Measurements from ENCODE around the gene RFFL. TPM values are rescaled to one million over a fixed set of nuclear protein-coding genes. Genes with fewer than 3 reads are reported as not detected.

Gene RFFL
- total and polyA plus RNA-seq, 9 of the 15 experiments (the other 6 are each of a cell fraction or from before 2014, with no cell fraction given): 3.4 to 18.1 (median 12.8) TPM

- Histone ChIP-seq H3K36me3 (ENCODE audit: control insufficient read depth, insufficient read depth, low read length) (no peaks in the 10 kb centered on the region), H3K4me3 (no peak overlapping the region), H3K4me1 (replicated peaks in 1 of 2; ENCODE audit: control insufficient read depth in 2 of 2, insufficient read depth in 2 of 2, low read length in 2 of 2) (peaks cover 6 to 35% of the 10 kb centered on the region in 2 experiments; a peak in 4 of 5 replicates), H3K9me3 (replicated peaks; ENCODE audit: control insufficient read depth, insufficient read depth, low read depth, low read length) (no peaks in the 10 kb centered on the region), H3K9ac (ENCODE audit: insufficient read depth in 1 of 2, low read depth in 2 of 2, low read length in 2 of 2) (no peak overlapping the region), H4K20me1 (replicated peaks; ENCODE audit: control insufficient read depth, insufficient read depth, low read length) (no peaks in the 10 kb centered on the region), H3K9me1 (ENCODE audit: control insufficient read depth, insufficient read depth, low read length) (peaks cover 3% of the 10 kb centered on the region), H3K27ac (ENCODE audit: extremely low read depth, low read depth, low read length) (no peak overlapping the region), H3K27me3 (ENCODE audit: control insufficient read depth in 2 of 2, insufficient read depth in 2 of 2, low read length in 2 of 2) (no peaks in the 10 kb centered on the region), H3K79me2 (ENCODE audit: control insufficient read depth, insufficient read depth, low read length) (peaks cover 55% of the 10 kb centered on the region), H3K4me2 (ENCODE audit: insufficient read depth, low read length) (no peak overlapping the region), H2AFZ (ENCODE audit: low read depth, low read length) (no peak overlapping the region)
- DNase-seq (ENCODE audit: extremely low read depth in 1 of 4, low spot score in 3 of 4) (peak in 1 of 4 experiments; percentile 16), ATAC-seq (no peak), FAIRE-seq (no peak)
- WGBS (ENCODE audit: insufficient coverage, low coverage, missing lambda C conversion rate): 8% methylated on average over 2 of the region's 2 CpGs
- in situ Hi-C loops (cut with MboI): no loop called here
- intact Hi-C loops (cut with micrococcal nuclease): no loop called here
- peak; percentile 79 for TF ChIP-seq HMBOX1 (IDR thresholded peaks at IDR 0.05)
- TF ChIP-seq ATF6 (CRISPR knock-in tag; IDR thresholded peaks at IDR 0.05): no peak
- ChIA-PET POLR2A (interaction anchor here (0.6 to 2.1 kb wide), 5 partner anchors 11 to 187 kb away, joined by 3 to 9 read pairs (median 3); no protein-coding TSS in a partner anchor), CTCF (ENCODE audit: low intra/inter-chr PET ratio) (no interaction called here)
- no TSS peak for BruUV-seq (replicated peaks)
These were observed 19.6 kb upstream of the RFFL start for GRCh38 chr17:35083071-35083470.

Measured in K562 (cell line).